ENCODE data around the gene HECW1.

- TF ChIP-seq USF2 (IDR thresholded peaks at IDR 0.05; ENCODE audit: borderline replicate concordance, low read depth, low read length) = no peak
- TF ChIP-seq ZBTB11 (CRISPR knock-in tag; IDR thresholded peaks at IDR 0.05) = no peak
- no peak for TF ChIP-seq POLR2A (IDR thresholded peaks at IDR 0.05; ENCODE audit: low read depth, low read length)
- TF ChIP-seq CHD2 (IDR thresholded peaks at IDR 0.05; ENCODE audit: borderline replicate concordance, low read depth, low read length) = no peak
These were observed 2.0 kb downstream of the HECW1 start for GRCh38 chr7:43114458-43114780.

Measured in GM12878 (cell line).